ENCODE data around the gene AMOTL1. TPM values are rescaled to one million over a fixed set of nuclear protein-coding genes. Genes with fewer than 3 reads are reported as not detected.

AMOTL1 gene
- total RNA-seq, 8 experiments from 2014 or later: 4.8 to 89.6 (median 22.6) TPM

- in situ Hi-C loops (cut with MboI; ENCODE audit: low pct_unique_long_range_greater_than_20kb in 2 of 9, low sequenced_read_pairs in 9 of 9, unreplicated experiment in 9 of 9): no loop called here
- peaks cover 0 to 5% of the 10 kb centered on the region in 2 donors for H3K4me1 ChIP-seq (replicated peaks in 1 of 2)
- no peak for ATAC-seq (replicated peaks in 6 of 8)
- H3K4me3 ChIP-seq: no peak overlapping the region
- H3K27ac ChIP-seq: no peak overlapping the region
Measured at GRCh38 chr11:94828088-94828487, 59.9 kb downstream of the AMOTL1 start.

DNA sequence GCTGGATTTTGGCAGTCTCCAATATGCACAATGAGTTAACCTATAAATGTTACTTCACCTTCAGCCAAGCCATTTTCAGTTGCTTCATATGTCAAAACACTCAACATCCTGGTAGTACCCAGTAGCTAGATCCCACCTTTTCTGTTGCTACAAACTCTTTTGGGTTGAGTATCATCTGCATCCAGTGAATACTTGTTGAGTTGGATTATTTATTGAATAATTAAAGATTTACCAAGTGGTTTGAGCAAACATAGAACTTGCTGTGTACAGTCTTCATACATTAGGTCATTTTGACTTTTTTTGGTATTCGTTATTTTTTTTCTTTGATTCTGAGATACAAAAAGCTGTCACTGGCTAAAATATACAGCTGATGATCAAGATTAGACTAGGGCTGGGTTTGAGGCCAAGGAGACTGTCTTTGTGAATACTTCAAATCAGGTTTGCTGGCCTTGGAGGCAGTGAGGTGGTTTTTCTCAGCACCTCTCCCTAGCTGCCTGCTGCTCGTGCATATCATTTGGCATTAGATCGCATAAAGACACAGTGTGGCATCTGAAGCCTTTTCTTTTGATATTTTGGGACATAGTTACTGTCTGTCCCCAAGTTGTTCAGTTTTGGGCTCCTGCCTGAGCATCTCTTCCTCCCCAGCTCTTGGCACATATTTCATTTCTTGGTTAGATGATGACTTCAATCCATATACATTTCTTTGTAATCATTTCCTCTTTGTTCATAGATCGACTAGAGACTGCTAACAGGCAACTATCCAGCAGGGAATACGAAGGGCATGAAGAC lies 62.8 kb downstream of the AMOTL1 start:
- in situ Hi-C loops (cut with MboI; ENCODE audit: low pct_unique_long_range_greater_than_20kb in 2 of 9, low sequenced_read_pairs in 9 of 9, unreplicated experiment in 9 of 9): no loop called here
- Histone ChIP-seq H3K4me1 (replicated peaks in 1 of 2) (peaks cover 1 to 4% of the 10 kb centered on the region in 2 donors), H3K27ac (no peak overlapping the region), H3K4me3 (no peak overlapping the region)
- 50 to 100% (median 80%) methylated on average over 2 to 4 of the region's 5 CpGs; no CpG with 5 or more reads in 1 of the 10 experiments for WGBS, 10 experiments
- ATAC-seq (replicated peaks in 6 of 8): no peak

- in situ Hi-C loops (cut with MboI; ENCODE audit: low pct_unique_long_range_greater_than_20kb in 2 of 9, low sequenced_read_pairs in 9 of 9, unreplicated experiment in 9 of 9): no loop called here
- 20 to 100% (median 75%) methylated on average over 1 to 3 of the region's 3 CpGs; no CpG with 5 or more reads in 1 of the 10 experiments for WGBS, 10 experiments
- H3K27ac ChIP-seq: no peak overlapping the region
- peaks cover 0 to 8% of the 10 kb centered on the region in 2 donors for H3K4me1 ChIP-seq (replicated peaks in 1 of 2)
- ATAC-seq (replicated peaks in 6 of 8): no peak
- H3K4me3 ChIP-seq: no peak overlapping the region
Measured at GRCh38 chr11:94831529-94831928, 63.4 kb downstream of the AMOTL1 start.

GRCh38 chr11:94832604-94833235 lies 64.6 kb downstream of the AMOTL1 start:
- in situ Hi-C loops (cut with MboI; ENCODE audit: low pct_unique_long_range_greater_than_20kb in 2 of 9, low sequenced_read_pairs in 9 of 9, unreplicated experiment in 9 of 9): no loop called here
- Histone ChIP-seq H3K27ac (no peak overlapping the region), H3K4me1 (replicated peaks in 1 of 2) (peaks cover 0 to 8% of the 10 kb centered on the region in 2 donors), H3K4me3 (no peak overlapping the region)
- WGBS, 10 experiments: 53 to 95% (median 88%) methylated on average over 1 to 4 of the region's 4 CpGs; no CpG with 5 or more reads in 1 of the 10 experiments
- peak in 1 of 8 experiments; percentile 47 for ATAC-seq (replicated peaks in 6 of 8)

- no peak overlapping the region for H3K4me3 ChIP-seq
- WGBS, 10 experiments: 77 to 97% (median 86%) methylated on average over 2 to 4 of the region's 4 CpGs; no CpG with 5 or more reads in 3 of the 10 experiments
- H3K4me1 ChIP-seq (replicated peaks in 1 of 2): peaks cover 0 to 8% of the 10 kb centered on the region in 2 donors
- in situ Hi-C loops (cut with MboI; ENCODE audit: low pct_unique_long_range_greater_than_20kb in 2 of 9, low sequenced_read_pairs in 9 of 9, unreplicated experiment in 9 of 9): no loop called here
- ATAC-seq (replicated peaks in 6 of 8): peak in 3 of 8 experiments; percentile 50 to 77 (median 60)
- H3K27ac ChIP-seq: no peak overlapping the region
Measured at GRCh38 chr11:94834911-94835593, 66.9 kb downstream of the AMOTL1 start.

GRCh38 chr11:94835594-94835927 lies 67.4 kb downstream of the AMOTL1 start:
- WGBS, 10 experiments: 80 to 100% (median 96%) methylated on average over 1 to 2 of the region's 2 CpGs; no CpG with 5 or more reads in 4 of the 10 experiments
- no peak for ATAC-seq (replicated peaks in 6 of 8)
- no peak overlapping the region for H3K27ac ChIP-seq

GRCh38 chr11:94837317-94837716 lies 69.2 kb downstream of the AMOTL1 start:
- peaks cover 0 to 8% of the 10 kb centered on the region in 2 donors for H3K4me1 ChIP-seq (replicated peaks in 1 of 2)
- in situ Hi-C loops (cut with MboI; ENCODE audit: low pct_unique_long_range_greater_than_20kb in 2 of 9, low sequenced_read_pairs in 9 of 9, unreplicated experiment in 9 of 9): no loop called here
- H3K27ac ChIP-seq: no peak overlapping the region
- no peak overlapping the region for H3K4me3 ChIP-seq
- no peak for ATAC-seq (replicated peaks in 6 of 8)
- 20 to 100% (median 100%) methylated on average over 1 to 2 of the region's 2 CpGs; no CpG with 5 or more reads in 3 of the 10 experiments for WGBS, 10 experiments

More at GRCh38 chr11:94835594-94835927, 67.4 kb downstream of the AMOTL1 start:
- peaks cover 0 to 8% of the 10 kb centered on the region in 2 donors for H3K4me1 ChIP-seq (replicated peaks in 1 of 2)
- in situ Hi-C loops (cut with MboI; ENCODE audit: low pct_unique_long_range_greater_than_20kb in 2 of 9, low sequenced_read_pairs in 9 of 9, unreplicated experiment in 9 of 9): no loop called here
- no peak overlapping the region for H3K4me3 ChIP-seq

DNA sequence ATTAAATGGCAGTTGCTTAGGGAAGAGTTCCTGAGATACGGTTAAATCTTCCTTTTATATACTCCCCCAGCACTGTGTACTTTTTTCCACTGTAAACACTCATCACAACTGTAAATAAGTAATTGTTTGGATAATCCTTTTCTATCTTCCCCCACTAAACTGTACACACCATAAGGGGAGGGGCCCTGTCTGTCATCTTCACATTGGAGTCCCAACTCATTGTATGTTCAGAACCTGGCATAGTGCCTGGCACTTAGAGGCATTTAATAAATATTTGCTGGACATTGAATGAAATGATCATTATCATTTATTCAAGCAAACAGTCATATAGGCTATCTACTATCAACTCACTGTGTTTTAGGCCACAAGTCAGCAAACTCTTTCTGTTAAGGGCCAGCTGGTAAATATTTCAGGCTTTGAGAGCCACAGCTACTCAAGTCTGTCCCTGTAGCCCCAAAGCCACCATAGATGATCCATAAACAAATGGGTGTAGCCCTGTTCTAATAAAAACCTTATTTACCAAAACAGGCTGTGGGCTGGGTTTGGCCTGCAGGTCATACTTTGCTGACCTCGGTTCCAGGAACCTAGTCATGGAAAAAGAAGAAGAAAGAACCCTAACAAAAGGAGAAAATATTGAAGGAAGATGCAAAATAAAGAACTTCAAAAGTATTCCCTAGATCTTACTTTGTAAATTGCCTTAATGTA lies 70.0 kb downstream of the AMOTL1 start:
- ATAC-seq (replicated peaks in 6 of 8): peak in 3 of 8 experiments; percentile 42 to 91 (median 80)
- Histone ChIP-seq H3K4me1 (replicated peaks in 1 of 2) (peaks cover 0 to 8% of the 10 kb centered on the region in 2 donors), H3K4me3 (no peak overlapping the region), H3K27ac (no peak overlapping the region)
- 0 to 100% (median 100%) methylated on average over 1 to 2 of the region's 2 CpGs; no CpG with 5 or more reads in 1 of the 10 experiments for WGBS, 10 experiments
- in situ Hi-C loops (cut with MboI; ENCODE audit: low pct_unique_long_range_greater_than_20kb in 2 of 9, low sequenced_read_pairs in 9 of 9, unreplicated experiment in 9 of 9): no loop called here

GRCh38 chr11:94840209-94840608 lies 72.1 kb downstream of the AMOTL1 start:
- in situ Hi-C loops (cut with MboI; ENCODE audit: low pct_unique_long_range_greater_than_20kb in 2 of 9, low sequenced_read_pairs in 9 of 9, unreplicated experiment in 9 of 9): no loop called here
- 17 to 100% (median 96%) methylated on average over 1 to 4 of the region's 4 CpGs for WGBS, 10 experiments
- Histone ChIP-seq H3K4me1 (replicated peaks in 1 of 2) (peaks cover 0 to 8% of the 10 kb centered on the region in 2 donors), H3K27ac (no peak overlapping the region), H3K4me3 (no peak overlapping the region)
- ATAC-seq (replicated peaks in 6 of 8): no peak

GRCh38 chr11:94844031-94844430 lies 75.9 kb downstream of the AMOTL1 start:
- H3K4me1 ChIP-seq (replicated peaks in 1 of 2): no peaks in the 10 kb centered on the region
- H3K4me3 ChIP-seq: no peak overlapping the region
- ATAC-seq (replicated peaks in 6 of 8): no peak
- in situ Hi-C loops (cut with MboI; ENCODE audit: low pct_unique_long_range_greater_than_20kb in 2 of 9, low sequenced_read_pairs in 9 of 9, unreplicated experiment in 9 of 9): no loop called here
- H3K27ac ChIP-seq: no peak overlapping the region

- in situ Hi-C loops (cut with MboI; ENCODE audit: low pct_unique_long_range_greater_than_20kb in 2 of 9, low sequenced_read_pairs in 9 of 9, unreplicated experiment in 9 of 9): no loop called here
- H3K27ac ChIP-seq: no peak overlapping the region
- H3K4me1 ChIP-seq (replicated peaks in 1 of 2): no peaks in the 10 kb centered on the region
- no peak overlapping the region for H3K4me3 ChIP-seq
- WGBS, 10 experiments: 86 to 100% (median 100%) methylated on average over 1 to 3 of the region's 3 CpGs; no CpG with 5 or more reads in 3 of the 10 experiments
- peak in 3 of 8 experiments; percentile 42 to 99 (median 52) for ATAC-seq (replicated peaks in 6 of 8)
Measured at GRCh38 chr11:94845622-94846021, 77.5 kb downstream of the AMOTL1 start.

GRCh38 chr11:94849839-94850238 lies 81.7 kb downstream of the AMOTL1 start:
- 40 to 98% (median 91%) methylated on average over 3 to 9 of the region's 9 CpGs for WGBS, 10 experiments
- in situ Hi-C loops (cut with MboI; ENCODE audit: low pct_unique_long_range_greater_than_20kb in 2 of 9, low sequenced_read_pairs in 9 of 9, unreplicated experiment in 9 of 9): no loop called here
- peak in 3 of 8 experiments; percentile 49 to 75 (median 62) for ATAC-seq (replicated peaks in 6 of 8)

More at GRCh38 chr11:94849839-94850238, 81.7 kb downstream of the AMOTL1 start:
- no peak overlapping the region for H3K27ac ChIP-seq
- H3K4me3 ChIP-seq: no peak overlapping the region
- H3K4me1 ChIP-seq (replicated peaks in 1 of 2): no peaks in the 10 kb centered on the region
